HepG2 (cell line): ENCODE data around the gene CD4. TPM values are rescaled to one million over a fixed set of nuclear protein-coding genes. Genes with fewer than 3 reads are reported as not detected.

Experiments used
- CBFB ChIP-seq: sonication (generic); formaldehyde crosslinking; IDR thresholded peaks from 2 replicates; pipeline ENCODE4 v1.4.0; 2020; ENCODE audit warnings: missing genetic modification reagents
- GABPB1 ChIP-seq: IDR thresholded peaks from 2 replicates; pipeline ENCODE4 v1.6.1; 2016; ENCODE audit warnings: mild to moderate bottlenecking, missing genetic modification reagents, moderate library complexity, missing compliant biosample characterization
- HHEX ChIP-seq: IDR thresholded peaks from 2 replicates; pipeline ENCODE4 v1.6.1; 2016; ENCODE audit warnings: control low read depth
- KAT8 ChIP-seq: IDR thresholded peaks from 2 replicates; pipeline ENCODE4 v1.6.1; 2016; ENCODE audit warnings: missing genetic modification reagents, missing compliant biosample characterization
- MEIS2 ChIP-seq: sonication (generic); formaldehyde crosslinking; IDR thresholded peaks from 2 replicates; pipeline ENCODE4 v1.9.0; 2021; ENCODE audit warnings: mild to moderate bottlenecking, missing genetic modification reagents
- MLLT10 ChIP-seq: sonication (generic); formaldehyde crosslinking; IDR thresholded peaks from 2 replicates; pipeline ENCODE4 v1.4.0; 2020; ENCODE audit warnings: missing genetic modification reagents
- MYC ChIP-seq: sonication (generic); formaldehyde crosslinking; IDR thresholded peaks from 2 replicates; pipeline ENCODE4 v1.9.0; 2021; ENCODE audit warnings: missing genetic modification reagents, borderline replicate concordance
- NR2C2 ChIP-seq: sonication (generic); formaldehyde crosslinking; IDR thresholded peaks from 2 replicates; pipeline ENCODE4 v1.4.0; 2020; ENCODE audit warnings: missing genetic modification reagents, mild to moderate bottlenecking, moderate library complexity, borderline replicate concordance
- POLR2G ChIP-seq: fragments of 200-400 bp; formaldehyde crosslinking; IDR thresholded peaks from 2 replicates; pipeline ENCODE4 v1.6.1; 2018; ENCODE audit warnings: mild to moderate bottlenecking, low read depth, low read length, moderate library complexity
- SMAD1 ChIP-seq: sonication (generic); formaldehyde crosslinking; IDR thresholded peaks from 2 replicates; pipeline ENCODE4 v1.4.0; 2020; ENCODE audit warnings: missing genetic modification reagents, low read depth, mild to moderate bottlenecking, borderline replicate concordance
- THYN1 ChIP-seq: sonication (generic); formaldehyde crosslinking; IDR thresholded peaks from 2 replicates; pipeline ENCODE4 v1.8.1; 2023; ENCODE audit warnings: low read depth, mild to moderate bottlenecking, moderate library complexity, missing genetic modification reagents, borderline replicate concordance
- XRCC5 ChIP-seq: fragments of 200-400 bp; formaldehyde crosslinking; optimal IDR thresholded peaks from 2 replicates; pipeline ENCODE3; 2017; ENCODE audit warnings: mild to moderate bottlenecking, low read length
- ZBTB40 ChIP-seq, 2 experiments: fragments of 450-650 bp in 1 of 2; sonication (generic) in 1 of 2; formaldehyde crosslinking in 1 of 2; IDR thresholded peaks; 2 replicates each; pipeline versions ENCODE4 v1.6.1 to v1.8.0; 2016 to 2022; ENCODE audit warnings: antibody characterized with exemption in 1 of 2, mild to moderate bottlenecking in 1 of 2, missing genetic modification reagents in 1 of 2
- ZFP36L2 ChIP-seq: sonication (generic); formaldehyde crosslinking; IDR thresholded peaks from 2 replicates; pipeline ENCODE4 v1.4.0; 2020; ENCODE audit warnings: missing genetic modification reagents
- ZMYM4 ChIP-seq: sonication (generic); formaldehyde crosslinking; IDR thresholded peaks from 2 replicates; pipeline ENCODE4 v1.8.1; 2023; ENCODE audit warnings: mild to moderate bottlenecking, missing genetic modification reagents
- ZNF296 ChIP-seq: sonication (generic); formaldehyde crosslinking; conservative IDR thresholded peaks from 2 replicates; pipeline ENCODE4 v1.5.0; 2020; ENCODE audit warnings: mild to moderate bottlenecking, missing genetic modification reagents
- ZNF746 ChIP-seq: sonication (generic); formaldehyde crosslinking; IDR thresholded peaks from 2 replicates; pipeline ENCODE4 v1.8.0; 2022; ENCODE audit warnings: mild to moderate bottlenecking, missing genetic modification reagents
- polyA plus RNA-seq, 8 experiments: library from polyadenylated mRNA; depleted of rRNA in 3 of 8; stranded (reverse) in 7 of 8; unstranded in 1 of 8; fragments of >200 nt; fragmentation: Illumina TruSeq in 4 of 8; extraction: Trizol in 4 of 8; gene quantifications; 2 replicates each; pipeline versions ENCODE4 v1.2.1 to v1.2.3, GENCODE V29; 2011 to 2016; ENCODE audit warnings: low read depth in 4 of 8, missing spikeins in 1 of 8, mixed read lengths in 1 of 8; ENCODE audit not compliant: insufficient read depth in 1 of 8
- total RNA-seq, 5 experiments: library from RNA; depleted of rRNA; stranded (reverse); fragments of >200 nt; fragmentation: Illumina TruSeq; extraction: Trizol; gene quantifications; 2 replicates each; pipeline ENCODE4 v1.2.3, GENCODE V29; 2016; ENCODE audit warnings: low read depth in 1 of 5
- TF ChIP-seq, protein P1 (sequence below): sonication (generic); formaldehyde crosslinking; IDR thresholded peaks from 2 replicates; pipeline ENCODE4 v1.5.0; 2020; ENCODE audit warnings: mild to moderate bottlenecking, missing genetic modification reagents, borderline replicate concordance

CD4 gene
- total and polyA plus RNA-seq, 2 of the 13 experiments (the other 11 are each of a cell fraction or from before 2014, with no cell fraction given): 0.07 to 0.95 TPM

DNA sequence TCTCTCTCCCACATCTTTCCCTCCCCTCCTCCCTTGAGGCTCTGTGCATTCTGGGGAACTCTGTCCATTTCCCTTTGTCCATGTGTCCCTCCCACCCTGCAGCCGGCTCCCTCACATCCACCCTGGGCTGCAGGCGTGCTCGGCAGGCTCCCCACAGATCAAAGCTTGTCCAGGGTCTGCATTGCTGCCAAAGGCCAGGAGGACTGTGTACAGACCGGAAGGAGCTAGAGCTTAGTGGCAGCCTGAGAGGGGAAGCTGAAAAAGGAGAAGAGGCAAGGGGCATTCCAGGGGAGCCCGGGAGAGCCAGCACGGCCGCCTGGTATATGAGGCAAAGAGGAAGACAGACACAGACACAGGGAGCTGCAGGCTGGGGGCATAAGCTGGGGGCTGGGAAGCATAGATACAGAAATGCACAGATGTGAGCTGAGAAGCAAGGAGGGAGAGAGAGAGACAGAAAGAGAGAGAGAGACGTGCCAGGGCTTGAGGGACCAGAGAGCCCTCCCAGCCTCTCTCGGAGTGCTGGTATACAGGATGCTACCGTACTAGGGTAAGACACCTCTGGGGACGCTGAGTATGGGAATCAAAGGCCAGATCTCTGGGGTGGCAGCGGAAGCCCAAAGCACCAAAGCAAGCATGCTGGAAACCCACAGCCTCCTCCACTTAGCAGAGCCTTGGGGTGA, 3.3 kb downstream of the CD4 start (continued):
- TF ChIP-seq ZBTB40 (IDR thresholded peaks at IDR 0.05): no peak
- TF ChIP-seq ZBTB40 (CRISPR knock-in tag; IDR thresholded peaks at IDR 0.05): 0 out of 2 replicates have a peak, but pooled peaks have one; percentile 29
- TF ChIP-seq CBFB: no peak; the same call in 1 of the 2 replicates
- TF ChIP-seq MEIS2 (CRISPR knock-in tag): peak; percentile 52; the same call in 1 of the 2 replicates
- peak; percentile 74 for TF ChIP-seq GABPB1 (CRISPR knock-in tag)
- TF ChIP-seq ZNF746 (CRISPR knock-in tag): peak; percentile 88; the same call in 1 of the 2 replicates
- peak; percentile 50; the same call in 1 of the 2 replicates for TF ChIP-seq HHEX (CRISPR knock-in tag)
- peak; percentile 61 for TF ChIP-seq ZMYM4 (CRISPR knock-in tag)
- no peak for TF ChIP-seq NR2C2 (CRISPR knock-in tag)
- TF ChIP-seq, protein P1, sequence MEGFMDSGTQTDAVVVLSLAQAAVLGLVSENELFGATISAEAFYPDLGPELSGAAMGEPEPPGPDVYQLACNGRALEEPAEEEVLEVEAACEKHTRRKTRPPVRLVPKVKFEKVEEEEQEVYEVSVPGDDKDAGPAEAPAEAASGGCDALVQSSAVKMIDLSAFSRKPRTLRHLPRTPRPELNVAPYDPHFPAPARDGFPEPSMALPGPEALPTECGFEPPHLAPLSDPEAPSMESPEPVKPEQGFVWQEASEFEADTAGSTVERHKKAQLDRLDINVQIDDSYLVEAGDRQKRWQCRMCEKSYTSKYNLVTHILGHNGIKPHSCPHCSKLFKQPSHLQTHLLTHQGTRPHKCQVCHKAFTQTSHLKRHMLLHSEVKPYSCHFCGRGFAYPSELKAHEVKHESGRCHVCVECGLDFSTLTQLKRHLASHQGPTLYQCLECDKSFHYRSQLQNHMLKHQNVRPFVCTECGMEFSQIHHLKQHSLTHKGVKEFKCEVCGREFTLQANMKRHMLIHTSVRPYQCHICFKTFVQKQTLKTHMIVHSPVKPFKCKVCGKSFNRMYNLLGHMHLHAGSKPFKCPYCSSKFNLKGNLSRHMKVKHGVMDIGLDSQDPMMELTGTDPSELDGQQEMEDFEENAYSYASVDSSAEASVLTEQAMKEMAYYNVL: peak; percentile 96; the same call in 1 of the 2 replicates
- no peak for TF ChIP-seq ZFP36L2 (CRISPR knock-in tag)
- TF ChIP-seq ZNF296 (CRISPR knock-in tag): no peak
- peak; percentile 72 for TF ChIP-seq POLR2G
- TF ChIP-seq XRCC5: no peak
- 0 out of 2 replicates have a peak, but pooled peaks have one; percentile 21 for TF ChIP-seq SMAD1
- no peak for TF ChIP-seq THYN1 (CRISPR knock-in tag)
- TF ChIP-seq MYC (CRISPR knock-in tag): peak; percentile 91
- peak; percentile 74 for TF ChIP-seq KAT8 (CRISPR knock-in tag)
- no peak for TF ChIP-seq MLLT10 (CRISPR knock-in tag)
